Right hindlimb (tissue), 1 donor: ENCODE data around the gene RHBDL1.

ENCODE experiments used
- DNase-seq: peaks from one replicate; pipeline ENCODE4 v3.0.0-alpha.2; 2018

The RHBDL1 gene

DNA sequence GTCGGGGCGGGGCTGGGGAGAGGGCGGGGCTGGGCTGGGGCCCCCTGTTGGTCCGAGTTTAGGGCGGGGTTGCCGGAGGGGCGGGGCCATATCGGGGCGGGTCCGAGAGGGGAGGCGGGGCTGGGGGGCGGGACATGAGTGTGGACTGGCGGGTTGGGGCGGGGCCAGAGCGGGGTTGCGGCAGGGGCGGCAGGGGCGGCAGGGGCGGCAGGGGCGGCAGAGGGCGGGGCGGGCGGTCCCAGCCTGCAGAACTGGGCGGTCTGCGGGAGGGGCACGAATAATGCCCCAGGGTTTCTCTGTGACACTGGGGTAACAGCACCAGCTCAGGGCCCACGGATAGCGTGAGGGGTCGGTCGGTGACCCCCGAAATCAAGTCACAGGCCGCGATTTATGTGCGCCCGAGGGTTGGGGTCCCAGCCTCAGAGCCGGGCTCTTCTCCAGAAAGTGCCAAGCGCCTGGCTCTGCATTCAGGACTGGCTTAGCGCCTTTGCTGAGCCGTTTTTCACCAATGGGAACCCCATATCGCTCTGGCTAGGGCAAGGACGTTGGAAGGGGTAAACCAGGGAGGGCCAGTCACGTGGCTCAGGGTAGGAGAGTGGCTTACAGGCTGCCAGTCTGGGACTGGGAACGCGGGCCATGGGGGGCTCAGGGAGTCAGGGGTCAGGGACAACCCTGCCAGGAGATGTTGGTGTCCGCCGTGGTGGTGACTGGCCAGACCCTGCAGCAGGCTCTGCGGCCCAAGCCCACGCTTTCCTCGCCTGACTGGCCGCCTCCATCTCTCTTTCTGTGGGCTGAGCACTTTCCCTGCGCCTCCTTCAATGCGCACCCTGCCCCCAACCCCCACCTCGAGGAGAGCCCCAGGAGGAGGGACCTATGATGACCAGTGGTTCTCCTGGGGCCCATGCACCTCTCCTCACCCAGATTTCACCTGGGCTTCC is 38.1 kb upstream of the RHBDL1 start:
- no peak for DNase-seq

DNA sequence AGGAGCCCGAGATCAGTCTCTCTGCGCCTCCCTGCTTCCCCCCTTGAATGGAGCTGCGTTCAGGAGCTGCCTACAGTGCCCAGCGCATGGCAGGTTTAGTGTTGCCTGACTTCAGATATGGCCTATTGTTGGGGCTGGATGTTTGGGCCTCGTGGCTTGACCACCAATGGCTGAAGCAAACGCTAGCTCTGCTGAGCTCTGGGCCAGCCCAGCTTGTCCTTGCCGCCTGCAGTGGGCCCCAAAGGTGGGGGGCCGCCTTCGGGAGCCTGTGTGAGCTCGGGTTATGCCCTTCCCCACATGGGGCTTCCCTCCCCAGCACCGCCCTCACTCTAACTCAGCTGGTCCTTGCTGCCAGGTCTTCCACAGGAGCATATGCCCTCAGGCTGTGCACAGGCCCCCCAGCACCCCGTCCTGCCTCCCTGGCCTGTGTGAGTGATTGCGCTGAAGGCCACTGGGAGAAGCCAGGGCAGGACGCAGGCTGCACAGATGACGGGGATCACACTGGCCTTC is 37.4 kb upstream of the RHBDL1 start:
- no peak for DNase-seq

DNA sequence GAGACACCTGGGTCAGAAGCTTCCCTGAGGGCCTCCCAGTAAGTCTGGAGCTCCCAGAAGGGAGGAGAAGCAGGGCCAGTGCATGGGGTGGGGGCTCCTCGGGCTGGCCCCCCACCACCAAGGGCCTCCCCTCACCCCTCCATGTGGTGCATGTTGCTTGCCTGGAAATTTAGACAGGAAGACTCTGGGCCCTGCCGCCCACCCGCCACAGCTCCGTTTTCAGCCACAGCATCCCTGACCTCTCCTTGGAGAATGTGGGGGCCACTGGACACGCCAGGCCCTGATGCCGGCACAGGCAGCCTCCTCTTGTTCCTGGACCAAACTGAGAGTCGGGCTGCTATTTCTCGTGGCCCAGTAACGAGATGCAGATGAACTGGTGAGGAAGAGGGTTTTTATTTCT is 36.6 kb upstream of the RHBDL1 start:
- no peak for DNase-seq

DNA sequence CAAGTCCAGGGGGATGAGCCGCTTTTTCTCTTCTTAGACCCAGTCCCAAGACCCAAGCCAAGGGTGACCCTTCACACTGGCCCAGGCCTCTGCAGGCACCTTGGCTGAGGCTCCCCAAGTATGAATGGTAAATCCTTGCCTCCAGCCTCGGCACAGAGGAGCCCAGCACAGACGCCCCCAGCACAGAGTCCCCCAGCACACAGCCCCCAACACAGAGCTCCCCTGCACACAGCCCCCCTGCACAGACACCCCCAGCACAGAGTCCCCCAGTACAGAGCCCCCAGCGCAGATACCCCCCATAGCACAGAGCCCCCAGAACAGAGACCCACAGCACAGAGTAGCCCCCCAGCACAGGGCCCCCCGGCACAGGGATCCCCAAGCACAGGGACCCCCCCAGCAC is 34.9 kb upstream of the RHBDL1 start:
- no peak for DNase-seq

DNA sequence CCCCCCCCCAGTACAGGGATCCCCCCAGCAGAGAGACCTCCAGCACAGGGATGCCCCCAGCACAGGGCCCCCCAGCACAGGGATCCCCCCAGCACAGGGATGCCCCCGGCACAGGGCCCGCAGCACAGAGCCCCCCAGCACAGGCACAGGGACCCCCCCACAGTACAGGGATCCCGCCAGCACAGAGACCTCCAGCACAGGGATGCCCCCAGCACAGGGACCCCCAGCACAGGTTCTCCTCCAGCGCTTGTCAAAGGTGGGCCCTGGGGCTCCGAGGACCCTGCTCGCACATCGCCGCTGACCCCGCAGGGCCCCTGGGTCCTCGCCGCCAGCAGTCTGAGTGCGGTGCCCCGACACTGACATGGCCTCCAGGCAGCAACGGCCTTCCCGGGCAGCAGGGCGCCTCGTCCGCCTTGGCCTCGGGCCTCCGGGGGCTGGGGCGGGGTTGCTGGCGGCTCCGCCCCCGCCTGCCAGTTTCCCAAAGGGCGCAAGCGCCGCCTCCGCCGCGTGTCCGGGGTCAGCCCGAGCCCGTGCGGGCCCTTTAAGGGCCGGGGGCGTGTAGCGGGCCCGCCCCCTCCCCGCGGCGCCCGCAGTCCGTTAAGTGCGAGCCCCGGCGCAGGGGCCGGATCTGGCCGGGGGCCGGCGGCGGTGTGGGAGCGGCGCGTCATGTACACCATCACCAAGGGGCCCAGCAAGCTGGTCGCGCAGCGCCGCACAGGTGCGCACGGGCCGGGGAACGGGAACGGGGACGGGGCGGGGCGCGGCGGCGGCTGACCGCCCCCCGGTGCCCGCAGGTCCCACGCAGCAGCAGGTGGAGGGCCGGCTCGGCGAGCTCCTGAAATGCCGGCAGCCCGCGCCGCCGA is 33.9 kb upstream of the RHBDL1 start, which contains the start of gene MCRIP2:
Gene MCRIP2 (plus strand): TSS at position 503 of the 863 bp plus-strand sequence. CDS start 164 bp downstream, at position 667.
- peak; percentile 84 for DNase-seq

DNA sequence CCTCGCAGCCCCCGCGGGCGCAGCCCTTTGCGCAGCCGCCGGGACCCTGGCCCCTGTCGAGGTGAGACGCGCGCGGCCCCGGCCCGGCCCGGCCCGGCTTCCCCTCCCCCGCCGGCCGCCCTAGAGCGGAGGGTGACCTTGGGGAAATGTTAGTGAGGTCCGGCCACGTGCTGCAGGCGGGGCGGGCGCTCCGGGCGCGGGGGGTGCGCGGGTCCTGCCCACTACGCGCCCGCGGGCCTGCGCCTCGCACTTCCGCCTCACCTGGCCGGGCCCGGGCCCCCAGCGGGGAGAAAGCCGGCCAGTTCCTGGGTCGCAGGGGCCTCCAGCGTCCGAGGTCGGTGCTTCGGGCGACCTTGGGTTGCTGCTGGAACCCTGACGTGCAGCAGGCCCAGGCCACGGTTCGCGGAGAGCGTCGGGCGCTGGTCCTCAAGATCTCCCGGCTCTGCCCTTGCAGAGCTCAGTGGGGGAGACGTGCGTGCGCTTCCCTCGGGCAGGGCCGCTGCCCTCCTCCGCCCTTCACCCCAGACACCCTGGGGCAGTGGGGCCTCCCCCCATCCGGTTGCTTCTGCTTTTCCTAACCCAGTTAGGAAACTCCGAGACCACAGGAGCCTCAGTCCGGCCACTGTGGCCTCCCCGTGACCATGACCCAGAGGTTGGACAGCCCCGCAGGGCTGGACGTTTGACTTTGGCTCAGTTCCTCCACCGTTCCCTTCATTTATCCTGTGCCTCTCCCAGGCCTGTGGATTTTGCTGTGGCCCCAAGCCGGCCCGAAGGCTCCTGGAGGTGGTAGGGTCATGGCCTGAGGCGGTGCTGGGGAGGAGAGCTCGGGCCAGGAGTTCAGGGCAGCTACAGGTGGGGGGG is 33.1 kb upstream of the RHBDL1 start:
- DNase-seq = no peak

DNA sequence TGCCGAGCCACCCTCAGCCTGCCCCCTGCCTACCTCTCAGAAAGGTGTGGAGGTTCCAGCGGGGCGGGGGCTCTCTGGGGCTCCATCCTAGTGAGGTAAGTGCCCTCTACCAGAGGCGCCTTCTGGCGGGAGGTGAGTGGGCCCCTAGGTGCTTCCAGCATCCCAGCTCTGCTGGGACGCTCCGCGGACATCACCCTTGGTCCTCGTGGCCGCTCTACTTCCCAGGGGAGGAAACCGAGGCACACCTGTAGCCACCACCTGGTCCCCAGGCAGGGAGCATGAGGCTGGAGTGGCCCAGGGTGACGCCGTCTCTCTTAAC is 32.5 kb upstream of the RHBDL1 start:
- no peak for DNase-seq

DNA sequence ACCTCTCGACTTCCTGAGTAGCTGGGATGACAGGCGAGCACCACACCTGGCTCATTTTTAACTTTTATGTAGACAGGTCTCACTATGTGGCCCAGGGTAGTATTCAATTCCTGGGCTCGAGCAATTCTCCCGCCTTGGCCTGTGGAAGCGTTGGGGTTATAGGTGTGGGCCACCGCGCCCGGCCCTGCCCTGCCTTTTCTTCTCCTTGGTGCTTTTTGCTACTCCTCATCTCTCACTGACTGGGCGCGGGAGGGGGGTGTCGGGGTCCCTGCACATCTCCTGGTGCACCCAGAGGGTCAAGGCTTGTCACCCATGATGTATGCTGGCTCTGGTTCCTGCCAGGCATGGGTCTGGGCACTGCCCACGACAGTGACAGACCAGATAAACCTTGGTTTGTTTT is 30.9 kb upstream of the RHBDL1 start:
- DNase-seq = no peak

DNA sequence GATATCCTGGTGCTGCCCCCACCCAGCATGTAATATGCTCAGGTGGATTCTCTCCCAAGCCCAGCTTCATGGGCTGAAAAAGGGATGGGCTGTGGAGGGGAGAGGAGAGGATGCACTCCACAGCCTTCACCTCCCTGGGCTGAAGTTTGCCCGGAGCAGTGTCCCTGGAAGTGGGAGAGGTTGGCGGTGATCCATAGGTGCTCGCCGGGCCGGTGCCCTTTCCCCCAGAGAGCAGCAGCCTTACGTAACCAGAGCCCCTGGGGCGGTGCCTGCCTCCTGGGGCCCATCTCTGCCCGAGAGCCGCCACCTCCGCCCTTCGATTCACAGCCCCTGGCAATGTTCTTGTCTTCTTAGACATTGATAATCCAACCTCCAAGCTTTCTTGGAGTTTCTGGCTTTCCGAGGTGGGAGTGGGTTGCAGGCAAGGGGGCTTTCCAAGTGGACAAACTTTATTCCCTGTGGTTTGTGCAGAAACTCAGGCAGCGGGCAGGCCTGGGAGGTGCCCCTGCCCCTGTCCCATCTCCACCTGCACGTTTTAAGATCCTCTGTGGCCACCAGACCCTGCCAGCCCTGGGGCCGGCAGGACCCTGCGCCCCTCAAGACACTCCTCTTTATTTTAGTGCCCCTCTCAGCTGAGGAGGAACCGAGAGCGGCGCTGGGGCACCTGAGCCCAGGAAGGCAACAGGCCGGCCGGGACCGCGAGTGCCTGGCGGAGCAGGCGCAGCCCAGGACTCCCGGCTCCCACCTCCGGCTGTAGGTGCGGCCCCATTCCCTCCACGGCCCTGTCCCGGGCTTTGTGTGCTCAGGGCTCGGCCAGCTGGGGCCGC is 29.4 kb upstream of the RHBDL1 start:
- DNase-seq = no peak

DNA sequence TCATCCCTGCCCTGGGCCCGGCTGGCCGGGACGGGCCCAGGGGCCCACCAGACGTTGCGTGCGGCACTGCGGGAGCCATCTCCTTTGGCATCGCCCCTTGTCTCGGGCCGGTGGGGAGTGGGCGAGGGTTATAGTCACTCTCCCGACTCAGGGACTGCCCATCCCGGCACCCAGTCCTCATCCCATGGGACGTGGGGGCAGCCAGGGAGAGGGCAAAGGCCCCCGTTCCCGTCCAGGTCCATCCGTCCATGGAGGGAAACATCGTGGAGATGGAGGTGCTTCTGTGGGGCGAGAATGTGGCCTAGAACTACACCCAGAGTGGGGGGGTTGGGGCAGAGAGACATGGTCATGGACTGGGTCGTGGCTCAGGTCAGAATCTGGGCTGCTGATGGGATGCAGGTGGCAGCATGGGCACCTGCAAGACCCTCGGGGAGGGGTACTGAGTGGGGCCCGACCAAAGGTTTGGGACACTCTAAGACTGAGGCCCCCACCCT is 28.7 kb upstream of the RHBDL1 start:
- DNase-seq = no peak

DNA sequence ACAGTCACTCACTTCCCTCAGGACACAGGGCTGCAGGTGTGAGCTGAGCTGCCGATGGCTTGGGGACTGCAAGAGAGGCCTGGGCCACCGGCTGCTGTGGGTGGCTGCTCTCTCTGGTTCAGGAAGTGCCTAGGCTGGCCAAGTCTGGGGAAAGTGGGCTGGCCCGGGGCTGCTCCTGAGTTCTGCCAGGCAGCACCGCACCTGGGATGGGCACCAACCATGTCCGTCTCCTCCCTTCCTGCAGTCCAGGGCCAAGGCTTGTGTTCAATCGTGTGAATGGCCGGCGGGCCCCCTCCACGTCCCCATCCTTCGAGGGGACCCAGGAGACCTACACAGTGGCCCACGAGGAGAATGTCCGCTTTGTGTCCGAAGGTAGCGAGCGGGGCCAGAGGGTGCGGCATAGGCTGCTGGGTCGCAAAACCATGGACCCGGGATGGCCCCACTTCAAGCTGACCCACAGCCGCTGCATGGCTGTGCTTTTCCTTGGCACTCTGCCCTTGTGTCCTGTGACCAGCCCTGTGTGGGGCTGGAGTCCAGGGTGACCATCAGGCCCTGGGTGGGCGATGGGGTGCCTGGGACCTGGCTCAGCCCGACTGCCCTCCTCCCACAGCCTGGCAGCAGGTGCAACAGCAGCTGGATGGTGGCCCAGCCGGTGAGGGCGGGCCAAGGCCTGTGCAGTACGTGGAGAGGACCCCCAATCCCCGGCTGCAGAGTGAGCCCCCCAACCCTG is 28.1 kb upstream of the RHBDL1 start:
- no peak for DNase-seq

DNA sequence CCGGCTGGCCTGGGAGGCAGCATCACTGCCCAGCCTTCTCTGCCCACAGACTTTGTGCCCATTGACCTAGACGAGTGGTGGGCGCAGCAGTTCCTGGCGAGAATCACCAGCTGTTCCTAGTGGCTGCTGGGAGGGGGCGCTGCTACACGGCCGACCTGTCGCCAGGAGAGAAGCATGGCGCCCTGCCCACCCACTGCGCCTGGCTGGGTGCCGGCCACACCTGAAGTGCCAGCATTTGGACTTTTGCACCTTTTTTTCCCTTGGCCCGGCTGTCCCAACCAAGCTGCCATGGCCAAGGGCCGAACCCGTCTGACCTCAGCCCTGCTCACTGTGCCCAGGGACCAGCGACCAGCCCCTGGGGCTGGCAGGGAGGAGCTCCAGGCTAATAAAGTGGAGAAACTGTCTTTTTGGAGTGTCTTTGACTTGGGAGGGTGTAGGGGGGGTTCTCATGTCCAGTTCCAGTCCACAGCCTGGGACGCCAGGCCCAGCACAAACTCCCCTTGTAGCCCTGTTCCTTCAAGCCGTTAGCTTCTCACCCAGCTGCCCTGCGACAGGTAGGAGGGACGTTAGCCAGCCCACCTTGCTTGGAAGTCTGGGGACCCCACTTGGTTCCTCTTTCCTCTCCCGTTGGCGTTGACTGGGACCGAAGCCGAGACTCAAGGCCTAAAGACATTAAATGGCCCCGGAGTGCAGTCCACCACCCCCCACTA is 27.2 kb upstream of the RHBDL1 start:
- DNase-seq = no peak

DNA sequence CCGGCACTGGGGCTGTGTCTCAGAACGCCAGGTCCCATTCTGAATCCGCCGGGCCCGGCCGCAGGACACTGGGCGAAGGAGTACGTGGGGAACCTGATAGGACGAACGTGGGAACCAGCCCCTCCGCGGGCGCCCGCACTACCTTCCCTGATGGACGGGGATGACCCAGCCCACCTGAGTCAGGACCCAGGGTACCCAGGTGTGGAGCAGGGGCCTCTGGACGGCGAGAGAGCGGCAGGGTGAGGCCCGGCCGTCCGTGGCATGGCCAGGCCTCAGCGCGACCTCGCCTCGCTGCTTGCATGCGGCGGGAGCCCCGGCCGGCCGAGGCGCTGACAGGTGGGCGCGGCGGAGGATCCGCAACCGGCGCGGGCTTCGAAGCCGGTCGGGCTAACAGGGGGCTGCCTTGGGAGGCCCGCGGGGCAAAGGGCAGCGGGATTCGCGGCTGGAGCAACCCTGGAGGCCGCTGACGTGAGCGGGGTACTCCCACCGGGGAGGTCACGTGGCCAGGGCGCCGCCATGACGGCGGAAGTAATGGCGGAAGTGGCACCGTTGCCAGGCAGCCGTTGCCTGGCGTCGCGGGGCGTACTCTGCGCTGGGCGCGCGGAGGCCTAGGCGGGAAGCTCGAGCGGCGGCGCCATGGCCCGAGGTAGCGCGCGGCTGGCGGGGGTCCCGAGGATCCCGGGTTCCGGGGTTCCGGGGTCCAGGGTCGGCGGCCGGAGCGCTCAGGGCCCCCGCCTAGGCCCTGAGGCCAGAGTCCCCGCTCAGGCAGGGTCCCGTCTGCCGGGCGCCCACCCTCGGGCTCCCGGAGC is 26.5 kb upstream of the RHBDL1 start, which contains the start of gene WDR90:
Gene WDR90 (plus strand): TSS at position 585 of the 809 bp plus-strand sequence. CDS start 52 bp downstream, at position 637.
- DNase-seq = peak; percentile 95

DNA sequence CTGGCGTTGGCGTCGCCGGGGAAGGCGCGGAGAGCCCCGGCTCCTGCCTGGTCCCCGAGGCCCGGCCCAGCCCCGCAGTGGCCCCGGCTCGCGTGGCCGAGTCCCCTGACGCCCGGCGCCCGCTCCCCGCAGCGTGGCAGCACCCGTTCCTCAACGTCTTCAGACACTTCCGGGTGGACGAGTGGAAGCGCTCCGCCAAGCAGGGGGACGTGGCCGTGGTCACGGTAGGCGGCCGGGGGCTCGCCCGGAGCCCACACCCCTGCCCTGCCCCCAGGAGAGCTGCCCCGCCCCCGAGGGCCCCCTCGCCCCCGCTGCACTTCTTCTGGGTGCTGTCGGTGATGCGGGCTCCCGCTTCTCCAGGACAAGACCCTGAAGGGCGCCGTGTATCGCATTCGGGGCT is 25.8 kb upstream of the RHBDL1 start:
- DNase-seq = no peak

DNA sequence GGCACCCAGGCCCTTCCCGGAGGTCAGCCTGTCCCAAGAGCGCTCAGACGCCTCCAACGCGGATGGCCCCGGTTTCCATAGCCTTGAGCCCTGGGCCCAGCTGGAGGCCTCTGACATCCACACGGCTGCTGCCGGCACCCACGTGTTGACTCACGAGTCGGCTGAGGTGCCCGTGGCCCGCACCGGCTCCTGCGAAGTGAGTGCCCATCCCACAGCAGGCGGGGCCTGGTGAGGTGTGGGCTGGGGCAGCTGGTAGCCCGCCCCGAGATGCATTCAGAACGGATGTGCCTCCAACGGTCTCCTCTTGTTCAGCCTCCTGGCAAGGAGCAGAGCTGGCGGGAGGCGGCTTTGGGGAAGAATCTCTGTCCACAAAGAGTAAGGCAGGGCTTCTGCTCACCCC is 23.6 kb upstream of the RHBDL1 start:
- DNase-seq = no peak

DNA sequence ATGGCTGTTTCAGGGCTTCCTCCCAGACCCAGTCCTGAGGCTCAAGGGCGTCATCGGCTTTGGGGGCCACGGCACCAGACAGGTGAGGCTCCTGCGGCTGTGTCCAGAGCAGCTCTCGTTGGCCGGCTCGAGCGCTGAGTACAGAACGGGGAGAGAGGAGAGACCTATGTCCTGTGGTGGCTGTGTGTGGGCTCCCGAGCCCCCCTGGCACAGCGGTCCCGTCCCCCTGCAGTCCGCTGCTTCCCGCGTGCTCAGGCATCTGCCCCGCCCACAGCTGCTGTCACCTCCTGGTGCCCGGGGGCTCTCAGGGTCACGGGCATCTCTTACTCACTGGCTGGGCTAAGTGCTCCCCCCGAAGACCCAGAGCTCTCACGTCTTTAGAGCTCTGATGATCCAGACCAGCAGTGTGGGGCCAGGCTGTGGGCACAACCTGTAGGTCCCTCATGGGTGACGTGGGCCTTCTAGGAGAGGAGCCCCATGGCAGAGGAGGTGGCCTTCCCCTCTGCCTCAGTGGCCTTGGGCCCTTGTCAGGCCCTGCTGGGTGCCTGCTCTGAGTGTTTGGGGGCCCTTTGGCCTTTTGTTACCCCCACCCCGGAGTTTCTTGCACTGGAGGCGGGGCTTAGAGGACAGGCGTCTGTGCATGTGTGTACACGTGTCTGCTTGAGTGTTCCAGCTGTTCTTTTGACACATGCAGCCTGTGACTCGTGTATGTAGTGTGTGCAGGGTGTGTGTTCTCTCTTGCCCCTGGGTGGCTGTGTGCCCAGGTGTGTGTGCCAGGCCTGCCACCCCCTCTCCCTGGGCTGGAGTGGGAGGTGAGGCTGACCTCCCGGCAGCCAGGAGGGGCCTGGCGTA is 22.8 kb upstream of the RHBDL1 start:
- no peak for DNase-seq

DNA sequence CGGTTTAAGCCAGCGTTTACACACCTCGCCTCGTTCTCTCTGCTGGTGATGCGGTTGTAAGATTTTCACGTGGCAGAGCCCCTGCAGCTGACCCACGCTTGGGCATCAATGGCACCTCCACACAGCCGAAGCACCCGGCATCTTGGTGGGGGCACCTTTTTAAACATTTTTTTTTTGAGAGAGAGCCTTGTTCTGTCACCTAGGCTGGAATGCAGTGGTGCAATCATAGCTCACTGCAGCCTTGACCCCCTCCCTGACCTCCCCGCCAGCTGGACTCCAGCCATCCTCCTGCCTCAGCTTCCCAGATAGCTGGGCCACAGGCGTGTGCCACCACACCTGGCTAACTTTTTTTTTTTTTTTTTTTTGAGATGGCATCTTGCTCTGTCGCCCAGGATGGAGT is 21.4 kb upstream of the RHBDL1 start:
- no peak for DNase-seq

DNA sequence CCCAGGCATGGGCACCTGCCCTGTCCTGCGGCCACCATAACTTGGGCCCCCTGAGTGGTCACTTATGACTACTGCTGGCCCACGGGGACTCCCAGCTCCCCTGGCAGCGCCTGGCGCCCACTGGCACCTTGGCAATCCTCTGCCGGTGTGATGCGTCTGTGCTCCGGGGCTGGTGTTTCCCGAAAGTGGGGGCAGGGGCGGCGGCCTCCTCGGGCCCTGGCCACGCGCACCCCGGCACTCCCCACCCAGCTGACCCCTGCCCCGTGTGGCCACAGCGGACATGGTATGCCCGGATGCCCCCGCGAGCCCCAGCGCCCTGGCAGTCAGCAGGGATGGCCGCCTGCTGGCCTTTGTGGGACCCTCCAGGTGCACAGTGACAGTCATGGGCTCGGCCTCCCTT is 18.0 kb upstream of the RHBDL1 start:
- no peak for DNase-seq
